Measurements from ENCODE around the gene CACNA1S.

CACNA1S gene

DNA sequence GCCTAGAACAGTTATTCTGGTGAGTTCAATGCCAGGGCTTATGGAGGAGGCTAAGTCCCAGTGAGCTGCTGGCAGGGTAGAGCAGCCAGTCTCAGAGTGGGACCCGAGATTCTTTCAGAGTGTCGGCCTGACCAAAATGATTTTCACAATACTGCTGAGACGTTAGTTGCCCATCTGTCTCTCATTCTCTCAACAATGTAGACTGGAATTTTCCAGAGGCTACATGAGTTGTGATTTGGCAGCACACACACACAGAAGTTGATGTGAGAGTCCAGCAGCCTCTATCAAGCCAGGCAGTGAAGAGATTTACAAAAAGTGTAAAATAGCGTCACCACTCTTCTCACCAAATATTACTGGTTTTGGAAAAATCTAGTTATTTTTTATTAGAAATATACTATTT is 21.7 kb downstream of the CACNA1S start:
- DNase-seq: no peak

DNA sequence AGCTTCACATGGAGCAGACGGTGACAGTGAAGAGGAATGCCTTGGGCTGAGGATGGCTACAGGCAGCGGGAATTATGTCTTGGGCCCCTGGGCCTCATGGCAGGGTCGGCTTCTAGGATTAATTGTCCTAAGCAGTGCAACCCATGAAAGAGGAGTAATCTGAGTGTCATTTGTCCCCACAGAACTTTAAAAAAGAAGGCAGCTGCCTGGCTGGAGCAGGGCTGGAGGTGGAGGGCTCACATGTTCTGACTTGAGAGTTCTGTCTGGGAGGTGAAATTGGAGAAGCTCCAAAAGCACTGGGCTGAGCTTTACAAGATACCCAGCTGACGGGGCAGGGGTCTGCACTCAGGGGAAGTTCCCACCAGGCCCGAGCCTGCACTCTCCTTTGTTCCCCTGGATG is 22.6 kb downstream of the CACNA1S start:
- no peak for DNase-seq

DNA sequence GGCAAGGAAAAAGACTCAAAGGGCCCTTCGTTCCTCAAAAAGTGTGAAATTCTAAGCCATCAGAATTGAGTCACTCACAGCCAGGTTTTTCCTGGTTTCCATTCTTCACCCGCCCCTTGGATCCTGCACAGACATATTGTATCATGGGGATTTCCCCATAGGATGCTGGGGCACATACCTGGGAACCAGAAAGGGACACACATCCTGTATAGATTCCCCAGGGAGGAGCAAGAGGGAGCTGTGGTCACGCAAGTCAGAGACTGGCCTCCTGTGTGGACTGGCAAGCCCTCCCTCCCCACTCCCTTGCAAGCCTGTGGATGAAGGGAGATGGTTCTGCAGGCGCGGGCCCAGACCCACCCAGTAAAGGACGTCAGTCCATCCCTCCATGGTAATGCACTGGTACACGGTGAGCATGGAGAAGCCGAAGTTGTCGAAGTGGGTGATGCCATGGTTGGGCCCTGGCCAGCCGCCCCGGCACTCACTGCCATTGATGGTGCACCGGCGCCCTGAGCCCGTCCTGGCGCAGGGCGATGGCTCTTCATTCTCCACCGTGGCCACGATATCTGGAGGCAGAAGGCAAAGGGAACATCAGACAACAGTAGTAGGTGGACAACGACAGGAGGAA is 23.2 kb downstream of the CACNA1S start:
- DNase-seq: peak; percentile 38

DNA sequence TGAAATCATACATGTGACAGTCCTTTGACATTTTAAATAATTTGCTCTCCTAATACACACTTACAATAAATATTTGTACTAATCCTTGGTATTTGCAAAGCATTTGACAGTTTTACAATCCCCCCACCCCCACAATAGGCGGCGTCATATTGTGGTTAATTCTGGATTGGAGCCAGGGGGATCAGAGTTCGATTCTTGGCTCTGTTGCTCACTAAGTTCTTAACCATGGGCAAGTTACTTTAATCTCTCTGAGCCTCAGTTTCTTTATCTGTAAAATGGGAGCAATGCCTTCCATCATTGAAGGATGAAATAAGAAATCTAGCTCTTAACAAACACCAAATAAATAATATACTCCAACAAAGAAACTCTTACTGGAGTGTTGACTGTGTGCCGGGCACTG is 23.8 kb downstream of the CACNA1S start:
- DNase-seq: peak; percentile 18

DNA sequence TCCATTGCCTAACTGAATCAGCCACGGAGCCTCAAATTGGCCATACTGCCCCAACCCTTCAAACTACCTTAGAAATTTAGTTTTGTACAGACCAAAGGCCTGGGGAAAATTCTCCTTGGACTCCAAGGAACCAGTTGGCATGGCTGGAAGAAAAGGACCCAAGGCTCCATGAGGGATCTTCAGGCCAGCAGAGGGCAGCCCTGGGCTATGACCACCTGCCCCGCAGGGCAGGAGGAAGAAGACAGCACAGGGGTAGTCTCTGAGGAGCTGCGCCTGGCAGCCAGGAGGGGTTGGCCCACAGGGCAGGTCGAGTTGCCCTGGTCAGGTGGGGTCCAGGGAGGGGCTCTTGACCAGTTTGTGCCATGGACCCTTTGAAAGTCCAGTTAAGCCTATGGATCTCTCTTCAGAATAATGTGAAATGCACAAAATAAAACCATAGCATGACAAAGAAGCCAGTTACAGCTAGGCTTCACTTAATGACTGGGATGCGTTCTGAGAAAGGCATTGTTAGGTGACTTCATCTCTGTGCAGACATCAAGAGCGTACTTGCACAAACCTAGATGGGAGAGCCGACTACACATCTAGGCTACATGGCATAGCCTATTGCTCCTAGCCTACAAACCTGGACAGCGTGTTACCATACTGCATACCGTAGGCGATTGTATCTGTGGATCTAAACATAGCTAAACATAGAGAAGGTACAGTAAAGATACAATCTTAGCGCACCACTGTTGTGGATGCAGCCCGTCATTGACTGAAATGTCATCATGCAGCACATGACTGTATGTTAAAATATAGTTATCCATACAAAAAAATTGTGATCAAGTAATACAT is 26.1 kb downstream of the CACNA1S start:
- peak; percentile 74 for DNase-seq

DNA sequence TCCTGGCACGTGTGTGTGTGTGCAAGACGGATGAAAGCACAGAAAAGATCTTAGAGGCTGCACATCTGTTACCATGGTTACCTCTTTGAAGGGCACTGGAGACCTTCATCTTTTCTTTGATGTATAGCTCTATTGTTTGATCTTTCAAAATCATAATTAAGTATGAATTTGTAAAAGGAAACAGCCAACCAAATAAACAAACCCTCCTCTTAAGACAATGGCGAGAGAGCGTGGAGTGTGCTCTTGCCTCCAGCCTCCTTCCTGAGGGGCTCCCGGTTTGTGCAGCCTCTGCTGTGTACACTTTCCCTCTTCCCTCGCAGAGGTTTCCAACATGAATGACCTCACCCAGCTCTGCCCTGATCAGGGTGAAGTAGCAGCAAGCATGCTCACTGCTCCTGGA is 27.9 kb downstream of the CACNA1S start:
- peak; percentile 65 for DNase-seq

GRCh38 chr1:201083741-201084140 is 28.5 kb downstream of the CACNA1S start:
- no peak for DNase-seq

GRCh38 chr1:201080135-201080534 is 32.1 kb downstream of the CACNA1S start:
- DNase-seq: no peak

DNA sequence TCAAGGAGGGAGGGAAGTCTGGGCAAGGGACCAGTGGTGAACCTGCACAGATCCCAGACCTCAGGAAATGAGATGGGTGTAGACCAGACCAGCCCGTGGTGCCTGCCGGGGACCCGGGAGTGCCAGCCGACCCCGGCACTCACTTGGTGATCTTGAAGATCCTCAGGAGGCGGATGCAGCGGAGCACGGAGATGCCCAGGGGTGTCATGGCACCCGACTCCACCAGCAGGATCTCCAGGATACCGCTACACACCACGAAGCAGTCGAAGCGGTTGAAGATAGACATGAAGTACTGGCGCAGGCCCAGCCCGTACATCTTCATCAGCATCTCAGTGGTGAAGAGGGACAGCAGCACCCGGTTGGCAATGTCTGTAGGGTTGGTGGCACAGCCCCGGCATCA is 34.5 kb downstream of the CACNA1S start:
- DNase-seq: no peak

DNA sequence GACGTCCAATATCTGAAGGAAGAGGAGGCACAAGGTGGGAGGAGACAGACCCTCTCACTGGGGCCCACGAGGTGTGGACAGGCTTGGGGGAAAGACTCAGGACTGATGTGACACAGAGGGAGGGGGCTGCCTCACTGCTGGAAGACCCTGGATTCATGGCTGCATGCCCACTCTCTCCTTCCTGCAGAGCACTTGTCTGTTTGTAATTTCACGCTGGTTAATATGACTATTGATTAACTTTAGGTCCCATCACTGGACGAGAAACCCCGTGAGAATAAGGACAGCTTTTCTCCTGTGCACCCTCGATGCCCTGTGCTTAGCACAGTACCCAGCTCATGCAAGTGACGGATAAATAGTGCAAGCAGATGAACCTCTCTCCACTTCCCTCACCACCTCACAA is 35.1 kb downstream of the CACNA1S start:
- DNase-seq: no peak

DNA sequence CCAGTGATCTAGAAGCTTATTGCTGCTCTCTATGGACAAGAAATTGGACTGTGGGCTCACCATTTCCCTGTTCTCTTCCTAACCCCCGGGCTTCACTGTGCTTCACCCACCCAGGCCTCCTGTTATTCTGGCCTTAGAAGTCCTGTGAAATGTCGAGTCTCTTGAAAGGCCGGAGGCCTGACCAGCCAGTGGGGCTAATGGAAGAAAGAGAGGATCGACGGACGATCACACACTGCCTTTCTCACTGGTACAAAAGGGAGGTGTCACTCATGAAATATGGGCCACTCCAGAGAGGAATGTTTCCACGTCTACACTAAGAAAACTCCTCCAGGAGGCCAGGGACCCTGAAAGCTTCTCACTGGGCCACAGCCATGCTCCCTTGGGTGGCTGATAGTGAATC is 36.1 kb downstream of the CACNA1S start:
- DNase-seq: no peak

- DNase-seq: no peak
These were observed 38.2 kb downstream of the CACNA1S start for GRCh38 chr1:201074018-201074417.

DNA sequence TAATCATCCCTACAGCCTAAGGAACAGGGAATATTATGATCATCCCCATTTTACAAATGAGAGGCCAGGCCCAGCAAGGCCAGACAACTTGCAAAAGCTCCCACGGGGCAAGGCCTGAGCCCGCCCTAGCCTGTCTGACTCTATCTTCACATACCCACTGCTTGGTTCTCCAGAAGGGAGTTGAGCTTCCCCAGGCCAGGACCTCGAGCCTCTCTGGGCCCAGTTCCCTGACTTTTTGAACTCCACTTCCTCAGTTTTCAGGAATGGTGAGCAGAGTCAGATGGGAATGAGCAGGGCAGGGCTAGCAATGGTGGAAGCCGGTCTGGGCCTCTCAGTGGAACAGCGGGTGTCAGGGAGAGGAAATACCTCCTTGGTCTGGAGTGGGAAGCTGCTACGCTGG is 39.3 kb downstream of the CACNA1S start:
- DNase-seq: no peak

GRCh38 chr1:201072149-201072548 is 40.1 kb downstream of the CACNA1S start:
- DNase-seq: peak; percentile 18

- peak; percentile 63 for DNase-seq
These were observed 42.6 kb downstream of the CACNA1S start for GRCh38 chr1:201069636-201070035.

- DNase-seq: no peak
These were observed 43.2 kb downstream of the CACNA1S start for GRCh38 chr1:201068976-201069375.

GRCh38 chr1:201066986-201067385 is 45.2 kb downstream of the CACNA1S start:
- no peak for DNase-seq

- no peak for DNase-seq
These were observed 46.5 kb downstream of the CACNA1S start for GRCh38 chr1:201065686-201066085.

- DNase-seq: no peak
These were observed 47.4 kb downstream of the CACNA1S start for GRCh38 chr1:201064806-201065205.

- no peak for DNase-seq
These were observed 49.1 kb downstream of the CACNA1S start for GRCh38 chr1:201063145-201063544.

- DNase-seq: no peak
These were observed 49.6 kb downstream of the CACNA1S start for GRCh38 chr1:201062511-201063091.

DNA sequence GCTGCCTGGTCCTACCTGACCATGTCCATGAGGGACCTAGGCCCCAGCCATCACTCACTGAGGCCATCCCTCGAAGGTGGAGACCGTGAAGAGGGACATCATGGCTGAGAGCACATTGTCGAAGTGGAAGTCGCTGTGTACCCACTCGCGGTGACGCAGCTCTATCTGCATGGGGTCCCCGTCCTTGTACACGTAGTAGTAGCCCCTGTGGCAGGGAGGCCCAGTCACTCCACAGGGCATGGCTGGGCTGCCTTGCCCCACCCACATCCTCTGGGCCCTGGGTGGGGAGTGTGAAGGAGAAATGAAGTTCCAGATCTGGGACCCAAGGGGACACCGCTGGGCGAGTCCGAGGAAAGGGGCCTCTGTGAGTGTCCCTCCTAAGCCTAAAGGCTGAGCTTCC is 50.3 kb downstream of the CACNA1S start:
- DNase-seq: no peak

- no peak for DNase-seq
These were observed 51.2 kb downstream of the CACNA1S start for GRCh38 chr1:201061049-201061448.

GRCh38 chr1:201060586-201060985 is 51.6 kb downstream of the CACNA1S start:
- no peak for DNase-seq

Data from NCI-H69 (cell line).